SK-N-SH treated with all-trans-retinoic acid at 6 μM for 48 hours (cell line): ENCODE data around the gene EDIL3.

Experiments used
- ATAC-seq: fragments of 200-7000 bp; cut with Tn5 transposase; 3 replicates; pipeline ENCODE4 v1.9.1; 2020; ENCODE audit warnings: mild to moderate bottlenecking, moderate library complexity
- BACH2 ChIP-seq: fragments of 250-450 bp; sonication (Bioruptor Pico); IDR thresholded peaks from 2 replicates; pipeline ENCODE4 v1.9.0; 2021; ENCODE audit warnings: mild to moderate bottlenecking, borderline replicate concordance
- CREB5 ChIP-seq: fragments of 250-450 bp; sonication (Bioruptor Pico); IDR thresholded peaks from 2 replicates; pipeline ENCODE4 v1.5.1; 2020; ENCODE audit warnings: low read depth, mild to moderate bottlenecking, moderate library complexity
- CSDC2 ChIP-seq: fragments of 250-450 bp; sonication (Bioruptor Pico); IDR thresholded peaks from 2 replicates; pipeline ENCODE4 v1.5.0; 2020; ENCODE audit warnings: mild to moderate bottlenecking, moderate library complexity
- CSRNP3 ChIP-seq: fragments of 250-450 bp; sonication (Bioruptor Pico); IDR thresholded peaks from 2 replicates; pipeline ENCODE4 v1.5.1; 2021; ENCODE audit warnings: mild to moderate bottlenecking, moderate library complexity
- ESRRG ChIP-seq: fragments of 250-450 bp; sonication (Bioruptor Pico); IDR thresholded peaks from 2 replicates; pipeline ENCODE4 v1.6.1; 2021; ENCODE audit warnings: mild to moderate bottlenecking
- GLIS3 ChIP-seq: fragments of 250-450 bp; sonication (Bioruptor Pico); IDR thresholded peaks from 2 replicates; pipeline ENCODE4 v1.5.0; 2020; ENCODE audit warnings: mild to moderate bottlenecking, moderate library complexity
- ISL1 ChIP-seq: fragments of 250-450 bp; sonication (Bioruptor Pico); IDR thresholded peaks from 2 replicates; pipeline ENCODE4 v2.1.2; 2022; ENCODE audit warnings: mild to moderate bottlenecking, moderate library complexity
- OSR1 ChIP-seq: fragments of 250-450 bp; sonication (Bioruptor Pico); IDR thresholded peaks from 2 replicates; pipeline ENCODE4 v1.8.0; 2022; ENCODE audit warnings: moderate library complexity, mild to moderate bottlenecking, inconsistent platforms
- PATZ1 ChIP-seq: fragments of 250-450 bp; sonication (Bioruptor Pico); IDR thresholded peaks from 2 replicates; pipeline ENCODE4 v1.8.0; 2020; ENCODE audit warnings: mild to moderate bottlenecking, moderate library complexity, borderline replicate concordance
- POU6F1 ChIP-seq: fragments of 250-450 bp; sonication (Bioruptor Pico); IDR thresholded peaks from 2 replicates; pipeline ENCODE4 v1.8.0; 2021; ENCODE audit warnings: low read depth, mild to moderate bottlenecking, moderate library complexity, borderline replicate concordance
- PPARA ChIP-seq: fragments of 250-450 bp; sonication (Bioruptor Pico); IDR thresholded peaks from 2 replicates; pipeline ENCODE4 v1.5.0; 2020; ENCODE audit warnings: mild to moderate bottlenecking, borderline replicate concordance
- RARB ChIP-seq: fragments of 250-450 bp; sonication (Bioruptor Pico); IDR thresholded peaks from 2 replicates; pipeline ENCODE4 v1.8.0; 2021; ENCODE audit warnings: mild to moderate bottlenecking, moderate library complexity
- SNAI2 ChIP-seq: fragments of 250-450 bp; sonication (Bioruptor Pico); IDR thresholded peaks from 2 replicates; pipeline ENCODE4 v1.5.0; 2020; ENCODE audit warnings: mild to moderate bottlenecking, moderate library complexity
- TCF4 ChIP-seq: fragments of 250-450 bp; sonication (Bioruptor Pico); IDR thresholded peaks from 2 replicates; pipeline ENCODE4 v1.8.0; 2021; ENCODE audit warnings: mild to moderate bottlenecking, moderate library complexity, borderline replicate concordance
- TSHZ2 ChIP-seq: fragments of 250-450 bp; sonication (Bioruptor Pico); IDR thresholded peaks from 2 replicates; pipeline ENCODE4 v1.5.0; 2020; ENCODE audit warnings: mild to moderate bottlenecking, moderate library complexity
- ZC3H10 ChIP-seq: fragments of 250-450 bp; sonication (Bioruptor Pico); IDR thresholded peaks from 2 replicates; pipeline ENCODE4 v1.5.1; 2021; ENCODE audit warnings: mild to moderate bottlenecking, moderate library complexity
- ZFP3 ChIP-seq: fragments of 250-450 bp; sonication (Bioruptor Pico); IDR thresholded peaks from 2 replicates; pipeline ENCODE4 v1.5.0; 2020; ENCODE audit warnings: mild to moderate bottlenecking, moderate library complexity
- ZFP30 ChIP-seq: fragments of 450-650 bp; formaldehyde crosslinking; IDR thresholded peaks from 2 replicates; pipeline ENCODE4 v1.5.0; 2022; ENCODE audit warnings: mild to moderate bottlenecking, moderate library complexity
- ZNF565 ChIP-seq: fragments of 450-650 bp; formaldehyde crosslinking; conservative IDR thresholded peaks from 2 replicates; pipeline ENCODE4 v1.5.0; 2020; ENCODE audit warnings: low read depth, mild to moderate bottlenecking, moderate library complexity
- ZNF70 ChIP-seq: fragments of 450-650 bp; formaldehyde crosslinking; IDR thresholded peaks from 2 replicates; pipeline ENCODE4 v1.5.0; 2020; ENCODE audit warnings: mild to moderate bottlenecking, moderate library complexity
- ZNF8 ChIP-seq: fragments of 450-650 bp; formaldehyde crosslinking; IDR thresholded peaks from 2 replicates; pipeline ENCODE4 v1.5.0; 2020; ENCODE audit warnings: mild to moderate bottlenecking, moderate library complexity

Gene EDIL3

GRCh38 chr5:84249918-84250630 lies 134.6 kb downstream of the EDIL3 start (continued):
- TF ChIP-seq PATZ1 (CRISPR knock-in tag) (no peak), CSDC2 (CRISPR knock-in tag) (no peak), RARB (CRISPR knock-in tag) (no peak), CREB5 (CRISPR knock-in tag) (no peak), BACH2 (CRISPR knock-in tag) (no peak), GLIS3 (no peak), SNAI2 (no peak), TCF4 (CRISPR knock-in tag) (no peak), ZC3H10 (no peak), PPARA (CRISPR knock-in tag) (no peak), ZNF8 (CRISPR knock-in tag) (no peak)

- no peak for TF ChIP-seq TCF4 (CRISPR knock-in tag)
- no peak for TF ChIP-seq POU6F1 (CRISPR knock-in tag)
- TF ChIP-seq ZNF8 (CRISPR knock-in tag), result no peak
- TF ChIP-seq ESRRG (CRISPR knock-in tag), result no peak
- TF ChIP-seq PATZ1 (CRISPR knock-in tag), result no peak
- TF ChIP-seq RARB (CRISPR knock-in tag), result no peak
- no peak for TF ChIP-seq ZNF70 (CRISPR knock-in tag)
- no peak for TF ChIP-seq GLIS3
- no peak for TF ChIP-seq CSRNP3 (CRISPR knock-in tag)
- TF ChIP-seq ZC3H10, result no peak
- no peak for TF ChIP-seq CSDC2 (CRISPR knock-in tag)
- no peak for TF ChIP-seq PPARA (CRISPR knock-in tag)
- TF ChIP-seq CREB5 (CRISPR knock-in tag), result no peak
- no peak for TF ChIP-seq ZFP30 (CRISPR knock-in tag)
- TF ChIP-seq ISL1, result no peak
- TF ChIP-seq ZFP3 (CRISPR knock-in tag), result no peak
- TF ChIP-seq TSHZ2 (CRISPR knock-in tag), result no peak
- TF ChIP-seq SNAI2, result no peak
- no peak for TF ChIP-seq OSR1 (CRISPR knock-in tag)
- no peak for TF ChIP-seq ZNF565
- no peak for ATAC-seq
Measured at GRCh38 chr5:84248013-84248412, 136.7 kb downstream of the EDIL3 start.
